HG02642 (cell line): ENCODE results near the gene CTAGE15.

Experiments used
- ATAC-seq: cut with Tn5 transposase; IDR thresholded peaks from one replicate; pipeline ENCODE4 v1.9.1; 2021; ENCODE audit warnings: mild to moderate bottlenecking; ENCODE audit not compliant: unreplicated experiment, poor library complexity

Gene CTAGE15

DNA sequence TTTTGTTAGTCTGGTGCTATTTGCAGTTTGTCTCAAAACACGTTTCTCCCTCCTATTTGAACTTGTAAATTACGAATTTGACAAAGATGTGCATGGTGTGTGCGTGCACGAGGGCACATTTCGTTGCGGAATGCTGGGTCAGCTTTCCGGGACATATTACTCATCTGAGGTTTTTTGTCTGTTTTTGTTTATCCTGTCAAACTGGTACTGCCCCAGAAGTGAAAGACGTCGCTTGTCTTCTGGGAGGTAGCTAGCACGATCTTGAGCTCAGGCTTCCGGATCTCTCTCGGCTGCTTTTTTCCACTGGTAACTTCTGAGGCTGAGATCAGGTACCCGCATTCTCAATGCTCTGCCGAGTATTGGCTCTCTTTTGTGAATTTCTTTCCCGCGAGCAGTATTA is 49.6 kb downstream of the CTAGE15 start:
- ATAC-seq = peak; percentile 38

GRCh38 chr7:143622130-143622529 is 50.5 kb downstream of the CTAGE15 start:
- ATAC-seq = peak; percentile 32
